ENCODE data around the gene NOTUM. TPM values are rescaled to one million over a fixed set of nuclear protein-coding genes. Genes with fewer than 3 reads are reported as not detected.

Gene NOTUM
- polyA plus RNA-seq, 1 experiment = 0.06 TPM

DNA sequence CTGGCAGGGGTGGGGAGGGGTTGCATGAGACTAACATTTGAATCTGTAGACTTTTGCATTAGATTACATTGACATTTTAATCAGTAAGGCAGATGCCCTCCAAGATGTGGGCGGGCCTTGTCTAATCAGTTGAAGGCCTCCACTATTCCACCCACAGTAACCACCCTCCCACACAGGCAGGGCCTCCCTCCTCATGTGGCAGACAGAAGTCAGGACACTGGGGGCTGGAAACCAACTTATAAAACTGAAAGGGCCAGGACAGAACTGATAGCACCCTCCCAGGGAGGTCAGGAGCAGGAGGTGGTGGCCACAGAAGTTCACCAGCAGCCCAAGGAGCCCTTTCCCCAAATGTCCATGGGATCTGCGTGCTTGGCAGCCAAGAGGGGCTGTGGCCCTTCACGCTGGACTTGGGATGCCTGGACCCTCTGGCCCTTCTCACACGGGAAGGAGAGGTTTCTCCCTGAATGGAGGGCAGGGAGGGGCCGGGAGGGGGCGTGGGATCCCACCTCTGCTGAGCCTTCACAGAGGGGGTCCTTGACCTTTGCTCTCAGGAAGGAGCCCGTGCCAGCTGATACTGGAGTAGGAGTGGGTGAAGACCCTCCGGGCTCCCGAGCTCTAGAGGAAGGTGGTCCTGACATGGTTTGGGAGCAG is 28.5 kb downstream of the NOTUM start:
- POLR2A ChIA-PET = interaction anchor here (0.5 kb wide), 1 partner anchor 71 kb away, joined by 3 read pairs; no protein-coding TSS in a partner anchor

DNA sequence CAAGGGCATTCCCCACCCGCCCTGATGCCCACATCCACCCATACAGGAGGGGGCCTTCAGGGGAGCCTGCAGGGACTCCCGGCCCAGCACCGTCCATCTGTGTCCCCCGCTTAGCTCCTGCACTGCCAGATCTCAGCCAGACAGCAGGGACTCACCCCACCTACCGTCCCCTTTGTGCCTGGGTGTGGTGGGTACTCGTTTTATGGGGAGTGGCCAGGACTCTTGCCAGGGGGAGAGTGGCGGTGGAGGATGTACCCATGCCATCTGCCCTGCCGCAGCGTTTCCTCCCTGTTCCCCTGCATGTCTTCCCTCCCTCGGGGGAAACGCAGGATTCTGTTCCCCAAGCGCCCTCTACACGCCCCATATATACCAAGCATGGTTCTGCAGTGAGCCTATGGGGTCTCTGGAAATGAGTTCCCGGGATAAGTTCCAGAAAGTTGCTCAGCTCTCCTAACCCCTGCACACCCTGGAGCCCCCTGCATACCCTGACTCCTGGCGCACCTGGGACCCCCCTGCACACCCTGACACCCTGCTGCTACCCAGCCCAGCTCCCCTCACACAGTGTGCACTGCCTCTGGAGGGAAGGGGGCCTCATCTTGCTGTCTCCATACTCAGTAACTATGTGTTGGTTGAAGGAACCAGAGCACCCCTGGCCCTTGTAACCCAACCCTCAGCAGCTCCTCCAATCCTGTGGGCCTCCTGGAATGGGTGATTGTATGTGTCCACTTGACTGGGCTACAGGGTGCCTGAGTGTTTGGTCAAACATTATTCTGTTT is 29.2 kb downstream of the NOTUM start:
- peaks cover 20% of the 10 kb centered on the region for H3K36me3 ChIP-seq (ENCODE audit: control insufficient read depth, insufficient read depth, low read length)
- no peak for DNase-seq (ENCODE audit: low read depth)
- POLR2A ChIA-PET = no interaction called here
- no peak overlapping the region for H3K4me3 ChIP-seq (ENCODE audit: low read depth, low read length)
- no peak for TF ChIP-seq CTCF (IDR thresholded peaks at IDR 0.05; ENCODE audit: insufficient read depth, low read depth, low read length)
- no peaks in the 10 kb centered on the region for H3K27me3 ChIP-seq (ENCODE audit: control insufficient read depth, insufficient read depth, low read length)
- CTCF ChIA-PET = no interaction called here

More for the DNA sequence above, 28.5 kb downstream of the NOTUM start:
- no peak overlapping the region for H3K4me3 ChIP-seq (ENCODE audit: low read depth, low read length)
- no peak for DNase-seq (ENCODE audit: low read depth)
- peaks cover 20% of the 10 kb centered on the region for H3K36me3 ChIP-seq (ENCODE audit: control insufficient read depth, insufficient read depth, low read length)
- no peaks in the 10 kb centered on the region for H3K27me3 ChIP-seq (ENCODE audit: control insufficient read depth, insufficient read depth, low read length)
- TF ChIP-seq CTCF (IDR thresholded peaks at IDR 0.05; ENCODE audit: insufficient read depth, low read depth, low read length) = no peak
- CTCF ChIA-PET = interaction anchor here (1.6 kb wide), 1 partner anchor 27 kb away, joined by 4 read pairs; no protein-coding TSS in a partner anchor

DNA sequence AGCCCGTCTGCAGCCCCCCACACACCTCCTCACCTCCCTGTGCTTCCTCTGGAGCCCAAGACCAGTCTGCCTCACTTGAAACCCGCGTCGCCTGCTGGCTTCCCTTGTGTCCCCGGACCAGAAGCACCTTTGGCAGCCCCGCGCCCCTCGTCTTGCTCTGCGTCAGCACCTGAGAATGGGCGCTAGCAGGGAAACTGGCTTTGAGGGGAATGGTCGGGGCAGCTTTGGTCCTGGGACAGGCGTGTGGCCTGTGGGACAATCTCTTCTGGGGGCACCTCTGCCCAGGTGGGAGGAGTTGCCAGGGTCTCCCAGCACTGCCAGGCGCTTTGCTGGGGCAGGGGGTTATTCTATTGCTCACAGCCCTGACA is 29.8 kb downstream of the NOTUM start:
- Histone ChIP-seq H3K4me3 (ENCODE audit: low read depth, low read length) (no peak overlapping the region), H3K27me3 (ENCODE audit: control insufficient read depth, insufficient read depth, low read length) (no peaks in the 10 kb centered on the region), H3K36me3 (ENCODE audit: control insufficient read depth, insufficient read depth, low read length) (peaks cover 20% of the 10 kb centered on the region)
- no peak for DNase-seq (ENCODE audit: low read depth)
- no peak for TF ChIP-seq CTCF (IDR thresholded peaks at IDR 0.05; ENCODE audit: insufficient read depth, low read depth, low read length)
- ChIA-PET POLR2A (no interaction called here), CTCF (no interaction called here)

- CTCF ChIA-PET = no interaction called here
- H3K27me3 ChIP-seq (ENCODE audit: control insufficient read depth, insufficient read depth, low read length) = no peaks in the 10 kb centered on the region
- POLR2A ChIA-PET = interaction anchor here (0.5 kb wide), 1 partner anchor 126 kb away, joined by 5 read pairs; no protein-coding TSS in a partner anchor
- no peak for DNase-seq (ENCODE audit: low read depth)
- H3K4me3 ChIP-seq (ENCODE audit: low read depth, low read length) = no peak overlapping the region
- TF ChIP-seq CTCF (IDR thresholded peaks at IDR 0.05; ENCODE audit: insufficient read depth, low read depth, low read length) = no peak
- peaks cover 20% of the 10 kb centered on the region for H3K36me3 ChIP-seq (ENCODE audit: control insufficient read depth, insufficient read depth, low read length)
These were observed 30.6 kb downstream of the NOTUM start for GRCh38 chr17:81930142-81931125.

All from BJ (cell line).